ENCODE data around the gene SYTL2. TPM values are rescaled to one million over a fixed set of nuclear protein-coding genes. Genes with fewer than 3 reads are reported as not detected.

SYTL2 gene
- total and polyA plus RNA-seq, 2 experiments from 2014 or later, result 3.4 to 7.2 TPM

GRCh38 chr11:85679576-85679975 is 131.4 kb downstream of the SYTL2 start:
- Histone ChIP-seq H3K4me1 (ENCODE audit: insufficient read depth) (peaks cover 12% of the 10 kb centered on the region), H3K27ac (ENCODE audit: low read depth) (no peak overlapping the region), H3K79me2 (replicated peaks; ENCODE audit: insufficient read depth) (no peaks in the 10 kb centered on the region), H3K27me3 (ENCODE audit: insufficient read depth) (0 out of 2 replicates have a peak, but pooled peaks cover 6% of the 10 kb centered on the region), H3K9me2 (ENCODE audit: insufficient read depth) (no peaks in the 10 kb centered on the region), H2AFZ (no peak overlapping the region), H3K4me3 (no peak overlapping the region), H4K20me1 (replicated peaks; ENCODE audit: insufficient read depth) (no peaks in the 10 kb centered on the region), H3K4me2 (no peak overlapping the region), H3K36me3 (ENCODE audit: insufficient read depth) (no peaks in the 10 kb centered on the region), H3F3A (replicated peaks; ENCODE audit: low read depth) (no peaks in the 10 kb centered on the region)
- Mint-ChIP-seq H3K27me3 (ENCODE audit: insufficient read depth, low read depth, poor library complexity) (peaks cover 2% of the 10 kb centered on the region), H3K27ac (no peak overlapping the region), H3K9me3 (no peaks in the 10 kb centered on the region), H3K4me3 (no peak overlapping the region), H3K36me3 (ENCODE audit: low read depth) (no peaks in the 10 kb centered on the region), H3K4me1 (peaks cover 20% of the 10 kb centered on the region; the same call in 2 of the 3 replicates)
- DNase-seq (ENCODE audit: low spot score) (no peak), ATAC-seq (no peak)
- no peak for TF ChIP-seq ETS1 (IDR thresholded peaks at IDR 0.05)

DNA sequence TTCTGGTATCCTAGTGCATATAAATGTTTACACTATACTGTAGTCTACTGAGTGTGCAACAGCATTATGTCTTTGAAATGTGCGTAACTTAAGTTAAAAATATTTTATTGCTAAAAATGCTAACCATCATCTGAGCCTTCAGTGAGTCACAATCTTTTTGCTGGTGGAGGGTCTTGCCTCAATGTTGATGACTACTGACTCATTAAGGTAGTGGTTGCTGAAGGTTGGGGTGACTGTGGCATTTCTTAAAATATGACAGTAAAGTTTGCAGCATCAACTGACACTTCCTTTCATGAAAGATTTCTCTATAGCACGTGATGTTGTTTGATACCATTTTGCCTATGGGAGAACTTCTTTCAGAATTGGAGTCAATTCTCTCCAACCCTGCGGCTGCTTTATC is 137.5 kb downstream of the SYTL2 start:
- no peaks in the 10 kb centered on the region for H3K36me3 ChIP-seq (ENCODE audit: insufficient read depth)
- no peak overlapping the region for H3K27ac ChIP-seq (ENCODE audit: low read depth)
- H4K20me1 ChIP-seq (replicated peaks; ENCODE audit: insufficient read depth), result no peaks in the 10 kb centered on the region
- H3K4me1 ChIP-seq (ENCODE audit: insufficient read depth), result peaks cover 5% of the 10 kb centered on the region; the same call in 1 of the 2 replicates
- Mint-ChIP-seq H3K36me3 (ENCODE audit: low read depth) (peaks cover 6% of the 10 kb centered on the region; the same call in 1 of the 3 replicates), H3K9me3 (peaks cover 20% of the 10 kb centered on the region; the same call in 2 of the 3 replicates), H3K27ac (no peak overlapping the region), H3K4me3 (no peak overlapping the region), H3K4me1 (peaks cover 8% of the 10 kb centered on the region; the same call in 1 of the 3 replicates), H3K27me3 (ENCODE audit: insufficient read depth, low read depth, poor library complexity) (peaks cover 3% of the 10 kb centered on the region)
- ATAC-seq (no peak), DNase-seq (ENCODE audit: low spot score) (no peak)
- no peak overlapping the region for H3K4me2 ChIP-seq
- no peak overlapping the region for H2AFZ ChIP-seq
- no peaks in the 10 kb centered on the region for H3F3A ChIP-seq (replicated peaks; ENCODE audit: low read depth)
- peaks cover 33% of the 10 kb centered on the region; the same call in 1 of the 2 replicates for H3K27me3 ChIP-seq (ENCODE audit: insufficient read depth)
- no peak overlapping the region for H3K4me3 ChIP-seq
- H3K9me2 ChIP-seq (ENCODE audit: insufficient read depth), result no peaks in the 10 kb centered on the region
- H3K79me2 ChIP-seq (replicated peaks; ENCODE audit: insufficient read depth), result no peaks in the 10 kb centered on the region
- TF ChIP-seq NANOG (IDR thresholded peaks at IDR 0.05; ENCODE audit: borderline replicate concordance) (no peak), STAT1 (IDR thresholded peaks at IDR 0.05; ENCODE audit: unreplicated experiment) (no peak), EZH2phosphoT487 (IDR thresholded peaks at IDR 0.05; ENCODE audit: unreplicated experiment) (no peak), EZH2 (IDR thresholded peaks at IDR 0.05; ENCODE audit: low read depth, unreplicated experiment) (no peak), ETS1 (IDR thresholded peaks at IDR 0.05) (no peak), ZNF462 (CRISPR knock-in tag; IDR thresholded peaks at IDR 0.05) (no peak), ZNF331 (CRISPR knock-in tag; IDR thresholded peaks at IDR 0.05; ENCODE audit: low read depth) (no peak)
- TF ChIP-seq, protein P1, sequence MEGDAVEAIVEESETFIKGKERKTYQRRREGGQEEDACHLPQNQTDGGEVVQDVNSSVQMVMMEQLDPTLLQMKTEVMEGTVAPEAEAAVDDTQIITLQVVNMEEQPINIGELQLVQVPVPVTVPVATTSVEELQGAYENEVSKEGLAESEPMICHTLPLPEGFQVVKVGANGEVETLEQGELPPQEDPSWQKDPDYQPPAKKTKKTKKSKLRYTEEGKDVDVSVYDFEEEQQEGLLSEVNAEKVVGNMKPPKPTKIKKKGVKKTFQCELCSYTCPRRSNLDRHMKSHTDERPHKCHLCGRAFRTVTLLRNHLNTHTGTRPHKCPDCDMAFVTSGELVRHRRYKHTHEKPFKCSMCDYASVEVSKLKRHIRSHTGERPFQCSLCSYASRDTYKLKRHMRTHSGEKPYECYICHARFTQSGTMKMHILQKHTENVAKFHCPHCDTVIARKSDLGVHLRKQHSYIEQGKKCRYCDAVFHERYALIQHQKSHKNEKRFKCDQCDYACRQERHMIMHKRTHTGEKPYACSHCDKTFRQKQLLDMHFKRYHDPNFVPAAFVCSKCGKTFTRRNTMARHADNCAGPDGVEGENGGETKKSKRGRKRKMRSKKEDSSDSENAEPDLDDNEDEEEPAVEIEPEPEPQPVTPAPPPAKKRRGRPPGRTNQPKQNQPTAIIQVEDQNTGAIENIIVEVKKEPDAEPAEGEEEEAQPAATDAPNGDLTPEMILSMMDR (conservative IDR thresholded peaks at IDR 0.05; ENCODE audit: low read depth in 2 of 2), result no peak

All from GM23338 (cell line).